AG04449 (cell line): ENCODE results near the gene PILRA.
A peak's percentile ranks its signal among the peaks of the same experiment; 100 is the strongest.
"Not testable (repeated sequence)": the region's sequence is repeated elsewhere in the genome, so short reads cannot be mapped to it uniquely, and the experiment has no call there.

Experiments
- CTCF ChIA-PET: fragments of 350-600 bp; formaldehyde crosslinking; extraction: SDS; loops from one replicate; lab custom pipeline; 2021; ENCODE audit warnings: antibody characterized with exemption; lab: Yijun Ruan, JAX
- POLR2A ChIA-PET: fragments of 400-600, 350-600 bp; formaldehyde crosslinking; extraction: SDS; loops from one replicate; lab custom pipeline; 2020; ENCODE audit warnings: antibody characterized with exemption, inconsistent platforms; lab: Yijun Ruan, JAX
- DNase-seq: peaks from one replicate; pipeline ENCODE4 v3.0.0-alpha.2; 2010; ENCODE audit warnings: low read depth, low spot score
- H3K4me3 ChIP-seq: 2 replicates; pipeline ENCODE4 v1.5.1; 2011; ENCODE audit warnings: low read depth, mild to moderate bottlenecking, control low read depth, low read length
- CTCF ChIP-seq: IDR thresholded peaks from one replicate; pipeline ENCODE4 v1.5.1; 2011; ENCODE audit warnings: mild to moderate bottlenecking, moderate library complexity, low read length, control low read depth, inconsistent platforms; ENCODE audit not compliant: insufficient read depth; ENCODE audit errors: missing control alignments

Gene PILRA

GRCh38 chr7:100344560-100345287, 28.6 kb upstream of the PILRA start:
- POLR2A ChIA-PET, DNase-seq: not testable (repeated sequence)
- CTCF ChIA-PET: interaction anchor here (0.8 to 5.4 kb wide), 9 partner anchors 10 to 212 kb away, joined by 3 to 38 read pairs (median 5); no protein-coding TSS in a partner anchor

GRCh38 chr7:100345288-100345672, 28.0 kb upstream of the PILRA start:
- DNase-seq, POLR2A ChIA-PET, H3K4me3 ChIP-seq: not testable (repeated sequence)
- peak; percentile 36 for TF ChIP-seq CTCF
- CTCF ChIA-PET: interaction anchor here (0.8 to 5.4 kb wide), 11 partner anchors 9 to 213 kb away, joined by 3 to 38 read pairs (median 5); no protein-coding TSS in a partner anchor

More at GRCh38 chr7:100344560-100345287, 28.6 kb upstream of the PILRA start:
- peak; percentile 16 for TF ChIP-seq CTCF
- not testable (repeated sequence) for H3K4me3 ChIP-seq

- no peak for DNase-seq
- no peak for TF ChIP-seq CTCF
- CTCF ChIA-PET: interaction anchor here (0.9 to 5.4 kb wide), 10 partner anchors 9 to 367 kb away, joined by 3 to 38 read pairs (median 5); no protein-coding TSS in a partner anchor
- POLR2A ChIA-PET: no interaction called here
- no peak overlapping the region for H3K4me3 ChIP-seq
Observed at GRCh38 chr7:100346921-100347320, 26.4 kb upstream of the PILRA start.

GRCh38 chr7:100348805-100349204, 24.5 kb upstream of the PILRA start:
- DNase-seq: no peak
- H3K4me3 ChIP-seq: no peak overlapping the region
- CTCF ChIA-PET: interaction anchor here (1.2 to 5.4 kb wide), 3 partner anchors 14 to 216 kb away, joined by 3 to 35 read pairs (median 4); no protein-coding TSS in a partner anchor
- no peak for TF ChIP-seq CTCF
- POLR2A ChIA-PET: no interaction called here

GRCh38 chr7:100349757-100350156, 23.5 kb upstream of the PILRA start:
- no peak for DNase-seq
- CTCF ChIA-PET: interaction anchor here (1.3 to 5.4 kb wide), 2 partner anchors 132 to 217 kb away, joined by 4 to 35 read pairs; no protein-coding TSS in a partner anchor
- POLR2A ChIA-PET: no interaction called here
- TF ChIP-seq CTCF: no peak
- no peak overlapping the region for H3K4me3 ChIP-seq

GRCh38 chr7:100351657-100352058, 21.6 kb upstream of the PILRA start:
- TF ChIP-seq CTCF: no peak
- CTCF ChIA-PET: no interaction called here
- H3K4me3 ChIP-seq: no peak overlapping the region
- DNase-seq: no peak
- POLR2A ChIA-PET: no interaction called here

- DNase-seq, H3K4me3 ChIP-seq, CTCF ChIA-PET: not testable (repeated sequence)
- POLR2A ChIA-PET: interaction anchor here (0.6 kb wide), 1 partner anchor 1264 kb away, joined by 3 read pairs; no protein-coding TSS in a partner anchor
Observed at GRCh38 chr7:100352230-100352781, 21.0 kb upstream of the PILRA start.
